NCI-H524 (cell line): ENCODE results near the gene BBS5.
"Not testable (repeated sequence)": the region's sequence is repeated elsewhere in the genome, so short reads cannot be mapped to it uniquely, and the experiment has no call there.

Source experiments
- DNase-seq, 2 experiments: peaks; one replicate each; lab custom pipeline; 2025; lab: John Stamatoyannopoulos, UW

Gene BBS5

DNA sequence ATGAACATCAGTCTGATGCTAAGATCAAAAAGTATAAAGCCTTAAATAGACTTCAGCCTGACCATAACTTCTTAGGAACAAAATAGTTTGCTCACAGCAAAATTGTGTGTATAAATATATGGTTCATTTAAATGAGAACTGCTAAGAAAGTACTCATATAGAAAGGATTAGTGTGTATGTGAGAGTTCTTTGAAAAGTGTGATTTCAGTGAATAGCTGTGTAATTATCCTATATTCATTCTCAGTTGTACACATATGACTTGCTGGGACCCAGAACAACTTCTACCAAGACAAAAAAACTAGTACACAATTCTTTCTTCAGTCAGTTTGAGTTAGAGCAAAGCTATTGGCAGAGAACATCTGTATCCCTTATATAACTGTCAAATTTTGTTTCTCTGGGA, 7.2 kb downstream of the BBS5 start:
- DNase-seq, result no peak

DNA sequence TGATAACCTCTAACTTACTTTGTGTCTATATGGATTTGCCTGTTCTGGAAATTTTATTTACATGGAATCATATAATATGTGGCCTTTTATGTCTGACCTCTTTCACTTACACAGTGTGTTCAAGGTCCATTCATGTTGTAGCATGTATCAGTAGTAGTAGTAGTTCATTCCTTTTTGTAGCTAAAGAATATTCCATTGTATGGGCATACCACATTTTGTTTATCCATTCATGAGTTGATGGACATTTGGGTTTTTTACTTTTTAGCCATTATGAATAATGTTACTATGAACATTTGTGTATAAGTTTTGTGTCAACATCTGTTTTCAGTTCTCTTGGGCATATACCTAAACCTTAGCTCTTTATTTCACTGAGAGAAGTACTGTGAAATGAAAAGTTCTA, 11.5 kb downstream of the BBS5 start:
- DNase-seq, result no peak

DNA sequence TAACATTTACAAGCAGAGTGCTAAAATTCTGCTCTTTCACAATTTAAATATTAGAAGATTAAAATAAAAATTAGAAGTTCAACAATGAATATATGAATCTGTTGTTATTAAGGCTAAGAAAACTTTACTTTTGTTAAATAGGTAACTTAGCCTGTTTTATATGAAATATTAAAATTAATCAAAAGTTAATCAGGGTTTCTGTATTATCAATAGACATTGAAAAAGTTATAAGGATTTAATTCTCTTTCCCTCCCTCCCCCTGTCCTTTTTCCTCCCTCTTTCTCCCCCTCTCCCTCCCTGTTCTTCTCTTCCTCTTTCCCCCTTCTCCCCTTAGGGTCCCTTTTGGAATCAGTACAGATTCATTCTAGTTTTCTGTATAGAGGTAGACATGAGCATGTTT, 12.1 kb downstream of the BBS5 start:
- no peak for DNase-seq

DNA sequence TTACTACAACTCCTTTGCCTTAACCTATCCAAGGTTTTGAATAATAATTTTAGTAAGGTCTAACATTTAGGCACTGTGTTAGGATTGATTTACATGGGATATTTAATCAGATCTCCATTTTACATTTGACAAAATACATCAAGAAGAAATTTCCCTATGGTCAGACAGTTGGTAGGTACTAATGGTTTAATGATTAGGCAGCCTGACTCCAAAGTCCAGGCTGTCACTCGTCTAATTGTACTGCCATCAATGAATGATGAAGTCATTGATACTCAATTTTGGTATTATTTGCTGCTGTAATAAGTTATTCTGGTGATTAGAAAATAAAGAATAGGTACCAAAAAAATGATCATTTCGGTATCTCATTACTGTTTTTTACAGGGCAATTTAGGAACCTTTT, 14.1 kb downstream of the BBS5 start:
- no peak for DNase-seq

DNA sequence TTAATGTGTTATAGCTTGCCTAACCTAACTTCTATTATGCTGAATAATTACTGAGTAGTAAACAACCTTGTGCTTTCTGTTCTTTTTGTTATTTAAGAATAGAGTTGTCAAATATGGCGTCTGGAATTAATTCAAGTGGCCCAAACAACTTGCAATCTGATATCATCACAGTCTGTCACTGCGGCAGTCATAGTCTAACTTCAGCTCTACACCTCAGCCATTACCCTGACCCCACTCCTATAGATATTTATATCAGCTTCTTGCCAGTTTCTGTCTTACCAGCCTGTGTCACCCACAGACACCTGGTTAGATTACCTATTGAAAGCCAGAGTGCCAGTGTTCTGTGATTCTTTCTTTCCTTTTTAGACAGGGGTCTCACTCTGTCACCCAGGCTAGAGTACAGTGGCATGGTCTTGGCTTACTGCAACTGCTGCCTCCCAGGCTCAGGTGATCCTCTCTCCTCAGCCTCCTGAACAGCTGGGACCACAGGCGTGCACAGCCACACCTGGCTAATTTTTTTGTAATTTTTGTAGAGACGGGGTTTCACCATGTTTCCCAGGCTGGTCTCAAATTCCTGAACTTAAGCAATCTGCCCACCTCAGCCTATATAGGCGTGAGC, 16.1 kb downstream of the BBS5 start:
- peak; percentile 21 to 60 for DNase-seq

DNA sequence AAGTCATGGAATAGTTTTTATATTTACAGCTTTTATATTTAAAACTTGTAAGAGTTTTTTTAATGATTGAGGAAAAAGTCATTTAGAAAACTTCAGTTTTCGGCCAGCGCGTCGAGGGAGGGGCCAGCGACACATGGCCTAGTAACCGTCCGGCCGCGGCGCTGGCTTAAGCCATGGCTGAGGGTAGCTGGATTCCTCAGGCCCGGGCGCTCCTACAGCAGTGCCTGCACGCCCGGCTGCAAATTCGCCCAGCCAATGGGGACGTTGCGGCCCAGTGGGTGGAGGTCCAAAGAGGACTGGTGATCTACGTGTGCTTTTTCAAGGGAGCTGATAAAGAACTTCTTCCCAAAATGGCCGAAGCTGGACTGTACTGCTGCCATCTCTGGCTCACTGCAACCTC, 25.4 kb downstream of the BBS5 start:
- no peak for DNase-seq

DNA sequence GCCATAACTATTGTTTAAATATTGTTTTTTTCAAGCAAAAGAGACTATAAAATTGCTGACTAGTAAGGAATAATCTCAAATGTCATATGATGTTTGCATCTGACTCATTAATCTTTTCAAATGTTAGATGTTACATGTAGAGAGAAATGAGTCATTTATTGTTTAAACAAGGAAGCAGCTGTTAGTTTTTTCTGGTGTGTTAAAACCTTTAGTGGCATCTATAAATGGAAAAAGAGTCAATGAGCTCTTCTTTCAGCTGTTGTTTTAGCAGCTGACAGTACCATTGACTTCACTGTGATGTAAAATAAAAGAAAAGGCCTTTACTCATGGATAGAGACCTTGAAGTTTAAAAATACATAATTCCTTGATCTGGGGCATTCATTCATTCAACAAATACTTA, 28.4 kb downstream of the BBS5 start:
- DNase-seq, result no peak

DNA sequence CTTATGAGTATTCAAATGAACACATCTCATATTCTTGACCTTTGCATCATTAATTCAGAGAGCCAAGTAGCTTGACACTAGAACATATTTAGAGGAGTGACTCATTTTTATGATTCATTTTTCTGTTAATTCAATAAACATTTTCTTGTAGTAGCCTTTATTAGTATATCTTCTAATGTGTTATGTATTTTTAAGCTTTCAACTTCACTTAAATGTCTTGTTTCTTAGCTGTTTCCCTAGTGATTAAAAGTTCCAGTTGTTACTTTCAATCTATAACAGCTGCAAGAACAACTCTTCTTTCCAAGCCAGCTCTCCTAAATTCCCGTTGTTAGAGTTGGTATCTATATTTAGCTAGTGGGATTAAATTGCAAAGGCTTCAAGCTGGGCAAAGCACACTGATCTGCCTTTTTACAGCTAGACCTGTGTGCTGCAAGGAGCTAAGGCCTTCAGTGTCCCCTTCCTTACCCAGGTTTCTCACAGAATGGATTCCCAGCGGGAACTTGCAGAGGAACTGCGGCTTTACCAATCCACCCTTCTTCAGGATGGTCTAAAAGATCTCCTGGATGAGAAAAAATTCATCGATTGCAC, 30.1 kb downstream of the BBS5 start, which contains the start of gene KLHL41:
KLHL41 (plus strand) TSS at position 405 of the 588 bp plus-strand sequence; CDS start at position 482, 77 bp downstream.
- peak in 1 of 2 experiments; percentile 18 for DNase-seq

DNA sequence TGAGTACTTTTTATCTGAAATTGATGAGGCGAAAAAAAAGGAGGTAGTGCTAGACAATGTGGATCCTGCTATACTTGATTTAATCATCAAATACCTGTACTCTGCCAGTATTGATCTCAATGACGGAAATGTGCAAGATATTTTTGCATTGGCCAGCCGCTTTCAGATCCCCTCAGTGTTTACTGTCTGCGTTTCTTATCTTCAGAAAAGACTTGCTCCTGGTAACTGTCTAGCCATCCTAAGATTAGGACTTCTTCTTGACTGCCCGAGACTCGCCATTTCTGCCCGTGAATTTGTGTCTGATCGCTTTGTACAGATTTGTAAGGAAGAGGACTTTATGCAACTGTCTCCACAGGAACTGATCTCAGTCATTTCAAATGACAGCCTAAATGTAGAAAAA, 30.7 kb downstream of the BBS5 start:
- no peak for DNase-seq

DNA sequence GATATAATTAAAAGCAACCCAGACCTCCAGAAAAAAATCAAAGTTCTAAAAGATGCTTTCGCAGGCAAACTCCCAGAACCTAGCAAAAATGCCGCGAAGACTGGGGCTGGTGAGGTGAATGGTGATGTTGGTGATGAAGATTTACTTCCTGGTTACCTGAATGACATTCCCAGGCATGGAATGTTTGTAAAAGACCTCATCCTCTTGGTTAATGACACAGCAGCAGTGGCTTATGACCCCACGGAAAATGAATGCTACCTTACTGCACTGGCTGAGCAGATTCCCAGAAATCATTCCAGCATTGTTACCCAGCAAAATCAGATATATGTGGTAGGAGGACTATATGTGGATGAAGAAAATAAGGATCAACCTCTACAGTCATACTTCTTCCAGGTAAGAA, 31.2 kb downstream of the BBS5 start:
- DNase-seq, result no peak

DNA sequence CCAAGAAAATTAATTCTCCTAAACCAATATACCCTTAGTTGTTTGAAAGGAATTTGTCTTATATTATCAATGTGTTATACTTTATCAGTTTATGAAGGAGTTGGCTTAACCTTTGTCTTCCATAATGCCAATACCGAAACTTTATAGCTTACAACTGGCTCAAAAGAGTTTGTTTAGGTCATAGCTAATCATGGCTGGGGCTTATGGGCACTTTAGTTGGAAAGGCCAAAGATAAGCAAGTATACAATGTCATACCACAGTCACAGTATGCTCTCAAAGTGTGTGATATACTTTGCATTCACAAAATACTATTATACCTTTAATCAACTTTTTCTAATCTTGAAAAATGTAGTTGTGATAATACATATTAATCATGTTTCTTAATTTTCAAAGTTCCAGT, 32.5 kb downstream of the BBS5 start:
- no peak for DNase-seq

DNA sequence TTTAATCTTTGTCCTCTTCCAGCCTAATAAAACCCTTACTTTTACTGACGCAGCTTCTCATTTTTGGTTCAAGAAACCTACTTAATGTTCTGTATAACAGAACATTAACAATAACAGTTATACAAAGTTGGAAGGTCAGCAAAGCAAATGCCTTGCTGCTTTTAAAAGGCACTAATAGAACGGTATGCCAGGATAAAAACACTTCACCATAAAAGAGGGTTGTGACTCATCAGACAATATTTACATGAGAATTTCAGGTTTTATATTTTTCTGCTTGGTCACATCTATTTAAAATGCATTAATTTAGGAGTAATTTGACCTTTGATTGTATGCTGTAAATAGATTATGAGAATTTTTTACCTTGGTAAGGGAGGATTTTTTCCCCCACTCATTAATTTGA, 33.2 kb downstream of the BBS5 start:
- no peak for DNase-seq

DNA sequence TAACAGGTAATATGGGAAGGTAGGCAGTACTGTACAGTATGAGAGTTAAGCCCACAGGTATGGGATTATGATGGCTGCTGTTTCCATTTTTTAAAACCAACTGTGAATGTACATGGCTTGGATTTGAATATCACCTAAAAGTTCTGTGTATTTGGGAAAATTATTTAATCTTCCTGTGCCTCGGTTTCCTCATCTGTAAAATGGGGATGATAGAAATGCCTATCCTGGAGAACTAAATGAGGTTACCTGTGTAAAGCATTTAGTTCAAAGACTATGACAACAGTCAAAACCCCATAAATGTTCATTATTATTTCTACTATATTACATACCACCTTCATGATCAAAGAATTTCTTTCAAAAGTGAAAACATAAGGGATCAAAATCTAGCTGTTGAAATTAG, 33.8 kb downstream of the BBS5 start:
- DNase-seq, result no peak

DNA sequence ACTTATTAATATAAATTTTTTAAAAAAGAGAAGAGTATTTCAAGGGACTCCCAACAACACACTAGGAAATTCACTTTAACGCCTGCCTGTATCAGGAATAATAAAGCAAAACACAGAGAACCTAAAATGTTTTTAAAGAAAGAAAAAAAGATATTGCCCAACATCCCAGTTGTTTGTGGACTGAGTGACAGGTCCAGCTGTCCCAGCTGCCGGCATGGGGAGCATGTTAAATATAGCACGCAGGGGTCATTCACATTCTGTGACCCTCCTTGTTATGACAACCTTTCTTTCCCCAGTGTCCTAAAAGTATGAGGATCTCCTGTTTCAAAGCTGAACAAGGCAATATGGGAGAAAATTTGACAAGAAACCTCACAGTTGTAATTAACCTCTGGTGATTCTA, 34.6 kb downstream of the BBS5 start:
- no peak for DNase-seq

DNA sequence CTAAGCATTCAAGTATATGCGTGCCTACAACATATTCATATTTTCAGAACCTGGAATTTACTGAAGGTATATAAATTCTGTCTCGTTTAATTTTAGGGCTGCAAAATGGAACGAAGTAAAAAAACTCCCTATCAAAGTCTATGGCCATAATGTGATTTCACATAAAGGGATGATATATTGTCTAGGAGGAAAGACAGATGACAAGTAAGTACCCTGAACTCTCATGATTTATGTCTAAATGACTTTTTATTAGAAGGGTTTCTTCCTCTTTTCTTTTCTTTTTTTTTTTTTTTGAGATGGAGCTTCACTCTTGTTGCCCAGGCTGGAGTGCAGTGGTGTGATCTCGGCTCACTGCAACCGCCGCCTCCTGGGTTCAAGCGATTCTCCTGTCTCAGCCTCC, 35.5 kb downstream of the BBS5 start:
- not testable (repeated sequence) for DNase-seq

DNA sequence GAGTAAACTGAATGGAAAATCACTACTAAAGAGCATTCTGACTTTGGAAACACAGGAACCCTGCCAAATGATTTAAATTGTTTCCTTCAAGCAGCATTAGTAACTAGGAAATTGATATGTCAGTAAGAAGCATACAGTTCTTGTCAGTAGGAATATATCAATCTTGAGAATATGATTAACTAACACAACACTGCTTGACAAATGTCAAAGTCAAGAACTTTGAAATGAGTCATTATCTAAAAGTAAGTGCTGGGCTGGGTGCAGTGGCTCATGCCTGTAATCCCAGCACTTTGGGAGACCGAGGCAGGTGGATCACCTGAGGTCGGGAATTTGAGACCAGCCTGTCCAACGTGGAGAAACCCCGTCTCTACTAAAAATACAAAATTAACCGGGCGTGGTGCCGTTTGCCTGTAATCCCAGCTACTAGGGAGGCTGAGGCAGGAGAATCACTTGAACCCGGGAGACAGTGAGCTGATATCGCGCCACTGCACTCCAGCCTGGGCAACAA, 37.2 kb downstream of the BBS5 start:
- DNase-seq, result not testable (repeated sequence)

DNA sequence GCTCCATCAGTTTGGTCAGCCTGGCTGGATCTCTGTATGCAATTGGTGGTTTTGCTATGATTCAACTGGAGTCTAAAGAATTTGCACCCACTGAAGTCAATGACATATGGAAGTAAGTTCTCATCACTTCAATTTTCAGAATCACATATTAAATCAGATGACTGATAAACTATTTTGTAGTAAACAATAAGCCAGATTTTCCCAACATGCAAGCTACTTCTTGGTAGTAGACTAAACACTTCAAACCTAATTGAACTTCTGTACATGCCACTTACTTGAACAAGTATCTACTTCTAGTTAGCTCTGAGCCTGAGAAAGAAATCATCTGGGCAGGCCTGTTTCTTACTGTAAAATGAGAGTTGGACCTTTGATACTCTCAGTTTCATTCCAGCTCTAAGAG, 41.6 kb downstream of the BBS5 start:
- no peak for DNase-seq

DNA sequence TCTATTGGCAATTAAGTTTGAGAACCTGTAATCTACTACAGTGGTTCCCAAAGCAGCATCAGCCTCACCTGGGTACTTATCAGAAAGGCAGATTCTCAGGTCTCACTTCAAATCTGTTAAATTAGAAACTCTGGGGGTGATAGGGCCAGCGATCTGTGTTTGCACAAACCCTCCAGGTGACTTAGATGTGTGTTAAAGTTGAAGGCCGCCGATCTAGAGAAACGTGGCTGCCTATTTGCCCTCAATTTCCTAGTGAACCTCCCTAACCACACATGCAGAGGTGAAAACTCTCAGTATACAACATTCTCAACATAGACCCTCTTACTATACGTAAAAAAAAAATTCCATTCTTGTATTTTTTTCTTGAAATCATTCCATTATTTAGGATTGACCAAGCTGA, 44.4 kb downstream of the BBS5 start:
- no peak for DNase-seq

DNA sequence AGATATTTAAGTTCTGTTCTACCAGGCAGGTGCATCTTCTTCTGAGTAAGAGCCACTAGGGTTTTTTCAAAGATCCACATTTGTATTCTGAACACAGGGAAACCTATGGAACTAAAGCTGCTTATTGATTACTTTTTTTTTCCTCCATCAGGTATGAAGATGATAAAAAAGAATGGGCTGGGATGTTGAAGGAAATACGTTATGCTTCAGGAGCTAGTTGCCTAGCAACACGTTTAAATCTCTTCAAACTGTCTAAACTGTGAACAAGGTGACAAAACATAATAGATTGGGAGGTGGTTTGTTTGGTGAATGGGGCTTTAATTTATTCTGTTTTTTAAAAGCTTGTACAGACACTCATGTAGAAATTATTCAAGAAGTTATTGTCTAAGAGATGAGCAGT, 46.1 kb downstream of the BBS5 start:
- no peak for DNase-seq

DNA sequence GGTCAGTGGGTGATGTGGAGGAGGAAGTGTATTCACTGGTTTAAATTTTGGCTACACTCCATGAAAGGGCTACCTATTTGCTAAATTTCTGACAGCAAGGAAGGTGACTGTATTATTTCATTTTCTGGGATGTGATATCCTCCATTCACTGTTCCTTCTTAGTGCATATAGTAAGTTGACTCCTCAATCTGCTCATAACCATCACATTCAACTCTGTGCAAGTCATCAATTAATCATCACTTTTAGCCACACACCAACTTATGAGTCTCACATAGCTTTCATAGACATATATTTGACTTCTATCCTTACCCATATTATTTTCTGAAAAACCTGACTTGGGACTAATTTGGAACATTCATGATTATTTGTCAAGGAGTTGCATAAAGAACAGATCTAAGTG, 47.2 kb downstream of the BBS5 start:
- DNase-seq, result no peak

DNA sequence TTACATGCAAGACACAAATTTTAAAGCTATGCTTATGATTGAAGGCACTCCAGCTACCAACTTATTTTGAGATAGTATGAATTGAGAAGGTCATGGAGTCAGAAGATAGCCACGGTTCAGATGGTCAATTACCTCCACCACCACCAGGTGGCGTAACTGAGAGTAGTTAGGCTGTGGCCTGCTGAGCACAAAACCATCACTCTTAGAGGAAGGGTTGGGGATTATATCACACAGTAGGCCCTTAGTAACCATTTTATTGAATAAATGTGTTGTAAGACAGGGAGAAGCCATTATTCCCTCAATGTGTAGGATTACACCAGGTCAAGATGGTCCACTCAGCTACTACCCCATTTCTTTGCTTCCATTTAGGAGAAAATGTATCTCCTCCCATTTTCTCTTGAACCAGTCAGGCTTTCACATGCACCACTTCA, 49.0 kb downstream of the BBS5 start:
- DNase-seq, result peak; percentile 27 to 60

DNA sequence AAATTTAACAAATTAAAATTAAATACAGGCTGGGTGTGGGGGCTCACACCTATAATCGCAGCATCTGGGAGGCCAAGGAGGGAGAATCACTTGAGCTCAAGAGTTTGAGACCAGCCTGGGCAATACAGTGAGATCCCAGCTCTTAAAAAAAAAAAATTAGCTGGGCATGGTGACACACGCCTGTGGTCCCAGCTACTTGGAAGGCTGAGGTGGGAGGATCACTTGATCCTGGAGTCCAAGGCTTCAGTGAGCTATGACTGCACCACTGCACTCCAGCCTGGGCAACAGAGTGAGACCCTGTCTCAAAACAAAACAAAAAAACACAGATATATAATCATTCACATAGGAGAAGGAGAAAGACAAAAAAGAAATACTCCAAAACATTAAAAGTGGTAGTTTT, 60.2 kb downstream of the BBS5 start:
- DNase-seq, result not testable (repeated sequence)

DNA sequence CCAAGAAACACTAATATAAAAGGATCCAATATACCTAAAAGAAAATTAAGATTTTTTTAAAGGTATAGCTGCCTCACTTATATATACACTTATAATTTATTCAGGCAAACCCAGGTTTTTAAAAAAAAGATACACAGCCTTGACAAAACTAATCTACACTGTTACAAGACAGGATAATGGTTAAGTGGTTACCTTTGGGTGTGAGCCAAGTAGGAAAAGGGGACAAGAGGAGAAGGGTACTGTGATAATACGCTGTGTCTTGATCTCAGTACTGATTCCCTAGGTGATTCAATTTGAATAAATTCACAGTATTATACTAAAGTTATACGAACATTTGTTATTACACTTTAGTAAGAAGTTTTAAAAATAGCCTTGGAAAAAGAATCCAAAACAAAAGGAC, 60.9 kb downstream of the BBS5 start:
- DNase-seq, result no peak

DNA sequence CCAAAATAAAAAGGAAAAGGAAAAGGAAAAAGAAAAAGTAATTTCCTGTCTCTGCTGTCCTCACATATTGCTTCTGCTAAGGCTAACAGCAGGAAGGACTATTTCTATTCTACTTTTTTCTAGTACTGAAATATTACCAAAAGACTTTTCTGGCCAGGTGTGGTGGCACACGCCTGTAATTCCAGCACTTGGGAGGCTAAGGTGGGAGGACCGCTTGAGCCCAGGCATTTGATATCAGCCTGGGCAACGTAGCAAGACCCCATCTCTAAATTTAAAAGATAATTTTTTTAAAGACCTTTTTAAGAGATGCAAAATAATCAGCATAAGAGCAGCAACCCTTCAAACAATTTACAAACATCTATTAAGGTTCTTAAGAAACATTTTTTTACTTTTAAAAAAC, 63.1 kb downstream of the BBS5 start:
- DNase-seq, result no peak
